SK-N-SH (cell line): ENCODE measurements around the gene PTPN2.

Experiments
- EP300 ChIP-seq, 2 experiments: IDR thresholded peaks; 2 replicates each; pipeline versions ENCODE4 v1.4.0 to v1.6.1; 2012; ENCODE audit warnings: borderline replicate concordance in 1 of 2, low read depth in 1 of 2, low read length in 1 of 2
- EZH2phosphoT487 ChIP-seq: fragments of 200-600 bp; sonication (generic); IDR thresholded peaks from 2 replicates; pipeline ENCODE4 v1.6.1; 2017; ENCODE audit warnings: low read depth, mixed run types, mild to moderate bottlenecking, antibody characterized with exemption, moderate library complexity, borderline replicate concordance
- POLR2AphosphoS5 ChIP-seq: IDR thresholded peaks from 2 replicates; pipeline ENCODE4 v1.6.1; 2012; ENCODE audit warnings: low read depth, low read length
- RAD21 ChIP-seq: IDR thresholded peaks from 2 replicates; pipeline ENCODE4 v1.6.1; 2012; ENCODE audit warnings: mild to moderate bottlenecking, low read length
- RXRA ChIP-seq: IDR thresholded peaks from 2 replicates; pipeline ENCODE4 v1.4.0; 2012; ENCODE audit warnings: low read depth, mild to moderate bottlenecking, borderline replicate concordance
- SIN3A ChIP-seq: IDR thresholded peaks from 2 replicates; pipeline ENCODE4 v1.6.1; 2012; ENCODE audit warnings: low read depth, mild to moderate bottlenecking, low read length, moderate library complexity, borderline replicate concordance
- TF ChIP-seq, protein P1 (sequence below): fragments of 200-600 bp; sonication (generic); IDR thresholded peaks from 2 replicates; pipeline ENCODE4 v1.6.1; 2017; ENCODE audit warnings: antibody characterized with exemption, mild to moderate bottlenecking, moderate library complexity

DNA sequence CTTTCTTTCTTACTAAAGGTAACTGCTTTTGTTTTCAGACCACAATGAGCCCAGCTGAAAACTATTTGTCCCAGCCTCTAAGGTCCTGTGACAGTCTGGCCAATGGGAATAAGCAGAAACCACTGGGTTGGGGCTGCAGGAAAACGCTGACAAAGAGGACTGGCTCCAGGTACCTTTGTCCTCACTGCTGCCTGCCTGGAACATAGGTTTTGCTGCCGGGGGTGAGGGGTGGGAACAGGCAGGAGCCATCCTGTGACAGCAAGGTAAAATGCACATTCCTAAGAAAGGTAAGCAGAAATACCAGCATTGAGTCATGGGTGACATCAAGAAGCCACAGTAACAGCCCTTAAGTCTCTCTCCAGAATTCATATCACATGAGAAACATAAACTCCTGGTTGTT lies 21.6 kb downstream of the PTPN2 start:
- TF ChIP-seq, protein P1, sequence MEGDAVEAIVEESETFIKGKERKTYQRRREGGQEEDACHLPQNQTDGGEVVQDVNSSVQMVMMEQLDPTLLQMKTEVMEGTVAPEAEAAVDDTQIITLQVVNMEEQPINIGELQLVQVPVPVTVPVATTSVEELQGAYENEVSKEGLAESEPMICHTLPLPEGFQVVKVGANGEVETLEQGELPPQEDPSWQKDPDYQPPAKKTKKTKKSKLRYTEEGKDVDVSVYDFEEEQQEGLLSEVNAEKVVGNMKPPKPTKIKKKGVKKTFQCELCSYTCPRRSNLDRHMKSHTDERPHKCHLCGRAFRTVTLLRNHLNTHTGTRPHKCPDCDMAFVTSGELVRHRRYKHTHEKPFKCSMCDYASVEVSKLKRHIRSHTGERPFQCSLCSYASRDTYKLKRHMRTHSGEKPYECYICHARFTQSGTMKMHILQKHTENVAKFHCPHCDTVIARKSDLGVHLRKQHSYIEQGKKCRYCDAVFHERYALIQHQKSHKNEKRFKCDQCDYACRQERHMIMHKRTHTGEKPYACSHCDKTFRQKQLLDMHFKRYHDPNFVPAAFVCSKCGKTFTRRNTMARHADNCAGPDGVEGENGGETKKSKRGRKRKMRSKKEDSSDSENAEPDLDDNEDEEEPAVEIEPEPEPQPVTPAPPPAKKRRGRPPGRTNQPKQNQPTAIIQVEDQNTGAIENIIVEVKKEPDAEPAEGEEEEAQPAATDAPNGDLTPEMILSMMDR = no peak
- TF ChIP-seq EP300 (IDR thresholded peaks at IDR 0.05; ENCODE audit: borderline replicate concordance in 1 of 2, low read depth in 1 of 2, low read length in 1 of 2) = no peak
- TF ChIP-seq SIN3A = no peak
- TF ChIP-seq EZH2phosphoT487 = no peak
- TF ChIP-seq RXRA = no peak
- TF ChIP-seq POLR2AphosphoS5 = no peak
- TF ChIP-seq RAD21 = no peak
